ENCODE data around the gene TMEM11. TPM values are rescaled to one million over a fixed set of nuclear protein-coding genes. Genes with fewer than 3 reads are reported as not detected.

The TMEM11 gene
- total and polyA plus RNA-seq, 2 of the 8 experiments (the other 6 are each of a cell fraction or from before 2014, with no cell fraction given): 33.3 to 90.4 TPM

GRCh38 chr17:21177854-21178600, 35.9 kb downstream of the TMEM11 start:
- H3K79me2 ChIP-seq (ENCODE audit: control insufficient read depth in 1 of 2, insufficient read depth in 2 of 2, low read length in 2 of 2): no peaks in the 10 kb centered on the region
- DNase-seq (ENCODE audit: low read depth in 1 of 2, low spot score in 2 of 2): no peak
- no peak overlapping the region for H3K4me3 ChIP-seq (ENCODE audit: extremely low read depth in 1 of 4, insufficient read depth in 2 of 4, low read depth in 3 of 4, low read length in 4 of 4)
- H3K23me2 ChIP-seq (ENCODE audit: low read depth, low read length): no peaks in the 10 kb centered on the region
- no peak overlapping the region for H3K14ac ChIP-seq (ENCODE audit: insufficient read length)
- no peak overlapping the region for H3K27ac ChIP-seq (ENCODE audit: low read depth, low read length)
- no peak overlapping the region for H2BK20ac ChIP-seq (ENCODE audit: low read length)
- H2BK12ac ChIP-seq (ENCODE audit: low read depth, low read length): no peak overlapping the region
- 97% methylated on average over 13 of the region's 13 CpGs; no CpG with 5 or more reads in 1 of the 2 experiments for WGBS, 2 experiments (ENCODE audit: extremely low coverage in 1 of 2, insufficient coverage in 1 of 2, insufficient read length in 1 of 2, insufficient replicate concordance in 2 of 2, low coverage in 1 of 2, low lambda C conversion rate in 2 of 2, missing lambda C conversion rate in 1 of 2)
- no peaks in the 10 kb centered on the region for H3K27me3 ChIP-seq (replicated peaks in 1 of 4; ENCODE audit: control insufficient read depth in 3 of 4, extremely low read depth in 1 of 4, insufficient read depth in 3 of 4, low read length in 3 of 4)
- no peak overlapping the region for H4K91ac ChIP-seq (replicated peaks; ENCODE audit: insufficient read length, low read length)
- no peak overlapping the region for H4K8ac ChIP-seq (ENCODE audit: extremely low read depth, insufficient read depth, low read length)
- FAIRE-seq: no peak
- CTCF ChIA-PET (ENCODE audit: partially characterized antibody): interaction anchor here (0.8 to 1.4 kb wide), 8 partner anchors 8 to 61 kb away, joined by 3 to 6 read pairs (median 4); no protein-coding TSS in a partner anchor
- H2BK120ac ChIP-seq (replicated peaks; ENCODE audit: low read depth, low read length): no peak overlapping the region
- H3K4ac ChIP-seq (replicated peaks; ENCODE audit: insufficient read length, low read depth, low read length): no peak overlapping the region
- H2AFZ ChIP-seq (ENCODE audit: low read length): no peak overlapping the region
- no peak overlapping the region for H2BK5ac ChIP-seq (ENCODE audit: low read depth, low read length)
- H2BK15ac ChIP-seq (ENCODE audit: low read length): no peak overlapping the region
- H3K23ac ChIP-seq (ENCODE audit: insufficient read length): no peak overlapping the region
- no peak overlapping the region for H3K4me2 ChIP-seq (ENCODE audit: insufficient read depth in 1 of 2, low read depth in 2 of 2, low read length in 2 of 2)
- H3K36me3 ChIP-seq (ENCODE audit: control insufficient read depth in 2 of 4, insufficient read depth in 4 of 4, low read length in 3 of 4): no peaks in the 10 kb centered on the region; a peak in 1 of 8 replicates
- no peaks in the 10 kb centered on the region for H4K20me1 ChIP-seq (replicated peaks in 1 of 2; ENCODE audit: control insufficient read depth in 1 of 2, insufficient read depth in 2 of 2, low read length in 2 of 2)
- no peak overlapping the region for H4K5ac ChIP-seq (ENCODE audit: insufficient read length, low read depth, low read length)
- H3K56ac ChIP-seq (replicated peaks; ENCODE audit: insufficient read length, low read depth, low read length): no peak overlapping the region
- H3K18ac ChIP-seq (ENCODE audit: extremely low read depth, low read length): no peak overlapping the region
- H3K4me1 ChIP-seq (replicated peaks in 1 of 4; ENCODE audit: control insufficient read depth in 3 of 4, insufficient read depth in 4 of 4, low read length in 3 of 4): no peaks in the 10 kb centered on the region
- no peaks in the 10 kb centered on the region for H3K9me3 ChIP-seq (ENCODE audit: insufficient read depth in 2 of 2, low read depth in 1 of 2, low read length in 1 of 2)
- H3K9ac ChIP-seq (replicated peaks in 1 of 4; ENCODE audit: extremely low read depth in 1 of 4, low read depth in 3 of 4, low read length in 3 of 4): no peak overlapping the region
- no peak overlapping the region for H2AK5ac ChIP-seq (ENCODE audit: low read depth, low read length)
- H3K79me1 ChIP-seq (ENCODE audit: low read depth, low read length): no peaks in the 10 kb centered on the region
- POLR2A ChIA-PET (ENCODE audit: partially characterized antibody): interaction anchor here (1.1 kb wide), 1 partner anchor 69 kb away, joined by 3 read pairs; no protein-coding TSS in a partner anchor
- TF ChIP-seq SP2 (IDR thresholded peaks at IDR 0.05; ENCODE audit: low read length) (no peak), BRCA1 (IDR thresholded peaks at IDR 0.05; ENCODE audit: low read depth, low read length) (no peak), GABPA (IDR thresholded peaks at IDR 0.05; ENCODE audit: borderline replicate concordance, insufficient read depth, low read length) (no peak), KDM4A (IDR thresholded peaks at IDR 0.05; ENCODE audit: low read depth, low read length, severe bottlenecking) (no peak), E2F6 (IDR thresholded peaks at IDR 0.05) (no peak), CBX5 (IDR thresholded peaks at IDR 0.05; ENCODE audit: low read depth, low read length) (no peak), USF2 (IDR thresholded peaks at IDR 0.05; ENCODE audit: low read length) (no peak), TBP (IDR thresholded peaks at IDR 0.05; ENCODE audit: low read depth, low read length) (no peak), RXRA (IDR thresholded peaks at IDR 0.05; ENCODE audit: insufficient read depth, low read depth, low read length) (no peak), GTF2F1 (IDR thresholded peaks at IDR 0.05; ENCODE audit: borderline replicate concordance, low read depth, low read length) (no peak), RBBP5 (IDR thresholded peaks at IDR 0.05; ENCODE audit: borderline replicate concordance, low read depth, low read length) (no peak)

Measured in H1 (cell line).